Measurements from ENCODE around the gene PTPRD.

DNA sequence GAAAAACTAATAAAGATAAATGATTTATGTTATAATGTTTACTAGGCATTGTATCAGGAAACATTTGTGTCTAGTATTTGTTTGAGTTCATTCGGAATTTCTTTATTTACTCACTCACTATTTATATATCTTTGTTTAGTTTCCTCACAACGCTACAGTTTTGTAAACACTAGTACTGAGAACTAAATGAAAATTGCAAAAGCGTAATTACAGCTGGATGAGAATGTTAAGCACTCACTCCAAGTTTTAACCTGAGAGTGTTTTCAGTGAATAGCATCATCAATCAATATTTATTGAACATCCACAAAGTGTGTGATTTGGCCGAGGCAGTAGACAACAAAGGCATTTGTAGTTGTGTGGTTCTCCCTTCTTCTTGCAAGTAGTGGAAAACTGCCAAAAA is 1843.6 kb downstream of the PTPRD start:
- TF ChIP-seq CTCF (IDR thresholded peaks at IDR 0.05 in 4 of 5, conservative IDR thresholded peaks at IDR 0.05 in 1 of 5) (no peak), POLR2A (IDR thresholded peaks at IDR 0.05) (no peak)
